GM18907 (cell line): ENCODE data around the gene YWHAH.
A peak's percentile ranks its signal among the peaks of the same experiment; 100 is the strongest.

ENCODE experiments used
- ATAC-seq: cut with Tn5 transposase; IDR thresholded peaks from one replicate; pipeline ENCODE4 v1.9.1; 2021; ENCODE audit warnings: mild to moderate bottlenecking, moderate library complexity; ENCODE audit not compliant: unreplicated experiment

Gene YWHAH

GRCh38 chr22:31947296-31947695 is 3.0 kb downstream of the YWHAH start:
- no peak for ATAC-seq

GRCh38 chr22:31948002-31948401 is 3.7 kb downstream of the YWHAH start:
- ATAC-seq: no peak

- no peak for ATAC-seq
Measured at GRCh38 chr22:31950226-31950625, 5.9 kb downstream of the YWHAH start.

GRCh38 chr22:31951194-31952093 is 7.1 kb downstream of the YWHAH start:
- ATAC-seq: no peak

GRCh38 chr22:31952094-31952401 is 7.7 kb downstream of the YWHAH start:
- no peak for ATAC-seq

GRCh38 chr22:31952472-31952871 is 8.1 kb downstream of the YWHAH start:
- no peak for ATAC-seq

GRCh38 chr22:31953261-31953660 is 8.9 kb downstream of the YWHAH start:
- no peak for ATAC-seq

- ATAC-seq: no peak
Measured at GRCh38 chr22:31954535-31955523, 10.5 kb downstream of the YWHAH start.

- ATAC-seq: no peak
Measured at GRCh38 chr22:31956360-31956759, 12.0 kb downstream of the YWHAH start.

- ATAC-seq: no peak
Measured at GRCh38 chr22:31957970-31958594, 13.7 kb downstream of the YWHAH start.

- ATAC-seq: no peak
Measured at GRCh38 chr22:31958625-31959239, 14.4 kb downstream of the YWHAH start.

GRCh38 chr22:31960767-31961166 is 16.4 kb downstream of the YWHAH start:
- ATAC-seq: no peak

- ATAC-seq: no peak
Measured at GRCh38 chr22:31962387-31963125, 18.2 kb downstream of the YWHAH start.

- no peak for ATAC-seq
Measured at GRCh38 chr22:31968022-31968421, 23.7 kb downstream of the YWHAH start.

- ATAC-seq: peak; percentile 52
Measured at GRCh38 chr22:31969789-31970489, 25.6 kb downstream of the YWHAH start.

- ATAC-seq: peak; percentile 76
Measured at GRCh38 chr22:31970490-31971444, 26.4 kb downstream of the YWHAH start.

- no peak for ATAC-seq
Measured at GRCh38 chr22:31972180-31972579, 27.8 kb downstream of the YWHAH start.

GRCh38 chr22:31973739-31974138 is 29.4 kb downstream of the YWHAH start:
- no peak for ATAC-seq
